GOT3 (cell line): ENCODE results near the gene SLC4A9.
A peak's percentile ranks its signal among the peaks of the same experiment; 100 is the strongest.
"Not testable (repeated sequence)": the region's sequence is repeated elsewhere in the genome, so short reads cannot be mapped to it uniquely, and the experiment has no call there.

Experiments
- DNase-seq: peaks from one replicate; lab custom pipeline; 2025; ENCODE audit warnings: mixed read lengths; lab: John Stamatoyannopoulos, UW

Gene SLC4A9

DNA sequence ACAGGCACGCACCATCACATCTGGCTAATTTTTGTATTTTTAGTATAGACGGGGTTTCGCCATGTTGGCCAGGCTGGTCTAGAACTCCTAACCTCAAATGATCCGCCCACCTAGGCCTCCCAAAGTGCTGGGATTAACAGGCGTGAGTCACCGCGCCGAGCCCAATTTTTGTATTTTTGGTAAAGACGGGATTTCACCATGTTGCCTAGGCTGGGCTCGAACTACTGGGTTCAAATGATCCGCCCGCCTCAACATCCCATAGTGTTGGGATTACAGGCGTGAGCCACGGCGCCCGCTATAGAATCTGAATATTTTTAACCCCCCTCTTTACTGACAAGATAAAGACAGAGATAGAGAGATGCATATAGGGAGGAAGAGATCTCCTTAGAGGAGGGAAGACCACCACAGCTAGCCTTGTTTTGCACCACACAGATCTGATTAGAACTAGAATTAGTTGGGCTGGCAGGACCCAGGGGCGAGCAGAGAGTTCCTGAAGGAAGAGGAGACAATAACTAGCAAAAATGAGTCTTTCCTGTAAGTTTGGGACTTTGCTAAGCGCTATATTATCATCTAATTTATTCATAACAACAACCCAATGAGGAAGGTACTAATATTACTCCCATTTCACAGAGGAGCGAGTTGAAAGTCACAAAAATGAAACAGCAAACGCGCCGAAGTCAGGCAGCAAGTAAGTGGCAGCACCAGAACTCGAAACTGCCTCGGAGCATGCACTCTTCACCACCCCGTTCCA, 40.2 kb downstream of the SLC4A9 start:
- DNase-seq: no peak

- DNase-seq: peak; percentile 91
These were observed 40.9 kb downstream of the SLC4A9 start for GRCh38 chr5:140400730-140401361.

DNA sequence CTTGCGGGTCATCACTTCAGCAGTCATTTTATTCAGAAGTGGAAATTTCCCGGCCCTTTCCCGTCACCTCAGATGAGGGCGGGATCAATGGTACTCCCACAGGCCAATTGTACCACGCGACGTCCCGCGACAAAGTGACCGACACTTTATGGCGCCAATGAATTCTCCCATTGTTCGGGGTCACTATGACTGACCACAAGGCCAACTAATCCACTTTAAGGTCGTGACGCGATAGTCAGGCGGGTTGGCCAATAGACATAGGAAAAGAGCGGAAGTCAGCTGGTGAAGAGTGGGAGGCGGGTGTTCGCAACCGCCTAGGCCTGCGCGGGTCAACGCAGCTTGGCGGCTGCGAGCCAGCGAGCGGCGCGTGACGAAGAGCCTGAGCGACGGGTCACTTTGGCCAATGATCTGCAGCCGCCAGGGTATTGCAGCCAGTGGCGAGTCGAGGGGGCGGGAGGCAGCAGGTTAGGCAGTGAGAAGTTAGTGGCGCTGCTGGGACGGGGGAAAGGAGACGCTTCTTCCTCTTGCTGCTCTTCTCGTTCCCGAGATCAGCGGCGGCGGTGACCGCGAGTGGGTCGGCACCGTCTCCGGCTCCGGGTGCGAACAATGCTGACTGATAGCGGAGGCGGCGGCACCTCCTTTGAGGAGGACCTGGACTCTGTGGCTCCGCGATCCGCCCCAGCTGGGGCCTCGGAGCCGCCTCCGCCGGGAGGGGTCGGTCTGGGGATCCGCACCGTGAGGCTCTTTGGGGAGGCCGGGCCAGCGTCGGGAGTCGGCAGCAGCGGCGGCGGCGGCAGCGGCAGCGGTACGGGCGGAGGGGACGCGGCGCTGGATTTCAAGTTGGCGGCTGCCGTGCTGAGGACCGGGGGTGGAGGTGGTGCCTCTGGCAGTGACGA, 41.6 kb downstream of the SLC4A9 start, which contains the start of gene ANKHD1:
Gene ANKHD1, plus strand, starts transcription at position 472 of the 896 bp plus-strand sequence. Its CDS starts 135 bp downstream, at position 607.
- peak; percentile 99 for DNase-seq

GRCh38 chr5:140402258-140403074, 42.5 kb downstream of the SLC4A9 start:
- no peak for DNase-seq

DNA sequence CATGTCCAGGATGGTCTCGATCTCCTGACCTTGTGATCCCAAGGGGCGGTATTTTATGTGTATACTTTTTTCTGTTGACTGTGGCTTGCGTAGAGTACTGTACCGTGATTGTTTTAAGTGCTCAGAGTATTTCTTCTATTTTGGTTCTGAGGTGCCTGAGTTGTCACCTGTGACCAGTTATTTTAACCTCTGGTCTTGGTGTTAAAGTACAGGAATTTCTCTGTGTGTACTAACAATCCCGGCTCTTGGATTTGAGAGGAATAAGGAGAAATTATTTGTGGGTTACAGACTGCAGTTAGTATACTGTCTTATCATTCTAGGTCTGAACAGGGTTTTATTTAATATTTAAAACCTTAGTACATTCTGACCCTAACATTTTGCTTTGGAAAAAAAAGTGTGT, 43.6 kb downstream of the SLC4A9 start:
- DNase-seq: no peak

GRCh38 chr5:140408750-140409241, 48.8 kb downstream of the SLC4A9 start:
- DNase-seq: no peak

DNA sequence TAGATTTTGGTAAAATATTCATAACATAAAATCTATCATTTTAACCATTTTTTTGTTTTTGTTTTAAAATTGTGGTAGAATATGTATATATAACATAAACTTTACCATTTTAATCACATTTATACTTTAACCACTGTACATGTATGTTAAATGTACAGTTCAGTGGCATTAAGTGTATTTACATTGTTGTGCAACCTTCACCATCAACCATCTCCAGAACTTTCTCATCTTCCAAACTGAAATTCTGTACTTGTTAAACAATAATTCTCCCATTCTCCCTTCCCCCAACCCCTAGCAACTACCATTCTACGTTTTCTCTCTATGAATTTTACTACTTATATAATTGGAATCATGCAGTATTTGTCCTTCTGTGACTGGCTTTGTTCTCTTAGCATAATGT, 53.2 kb downstream of the SLC4A9 start:
- DNase-seq: no peak

DNA sequence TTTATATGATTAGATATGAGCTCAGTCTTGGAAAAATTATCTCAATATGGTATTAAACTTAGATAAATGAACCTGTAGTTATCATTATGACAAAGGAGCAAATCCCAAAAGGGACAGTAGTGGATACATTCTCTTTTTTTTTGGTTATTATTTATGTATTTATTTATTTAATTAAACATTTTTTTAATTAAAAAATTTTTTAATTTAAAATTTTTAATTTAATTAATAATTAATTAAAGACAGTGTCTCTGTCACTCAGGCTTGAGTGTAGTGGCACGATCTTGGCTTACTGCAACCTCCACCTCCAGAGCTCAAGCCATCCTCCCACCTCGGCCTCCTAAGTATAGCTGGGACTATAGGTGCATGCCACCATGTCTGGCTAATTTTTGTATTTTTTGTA, 57.2 kb downstream of the SLC4A9 start:
- no peak for DNase-seq

- DNase-seq: no peak
These were observed 59.0 kb downstream of the SLC4A9 start for GRCh38 chr5:140418862-140419520.

DNA sequence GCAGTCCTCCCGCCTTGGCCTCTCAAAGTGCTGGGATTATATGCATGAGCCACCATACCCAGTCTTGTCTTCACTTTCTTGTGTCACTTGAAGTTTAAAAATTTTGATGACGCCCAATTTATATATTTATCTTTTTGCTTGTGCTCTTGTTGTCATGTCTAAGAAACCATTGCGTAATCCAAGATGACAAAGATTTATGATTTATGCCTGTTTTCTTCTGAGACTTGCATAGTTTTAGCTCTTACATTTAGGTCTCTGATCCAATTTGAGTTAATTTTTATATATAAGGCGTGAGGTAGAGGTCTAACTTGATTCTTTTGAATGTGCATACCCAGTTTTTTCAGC, 60.2 kb downstream of the SLC4A9 start:
- no peak for DNase-seq

DNA sequence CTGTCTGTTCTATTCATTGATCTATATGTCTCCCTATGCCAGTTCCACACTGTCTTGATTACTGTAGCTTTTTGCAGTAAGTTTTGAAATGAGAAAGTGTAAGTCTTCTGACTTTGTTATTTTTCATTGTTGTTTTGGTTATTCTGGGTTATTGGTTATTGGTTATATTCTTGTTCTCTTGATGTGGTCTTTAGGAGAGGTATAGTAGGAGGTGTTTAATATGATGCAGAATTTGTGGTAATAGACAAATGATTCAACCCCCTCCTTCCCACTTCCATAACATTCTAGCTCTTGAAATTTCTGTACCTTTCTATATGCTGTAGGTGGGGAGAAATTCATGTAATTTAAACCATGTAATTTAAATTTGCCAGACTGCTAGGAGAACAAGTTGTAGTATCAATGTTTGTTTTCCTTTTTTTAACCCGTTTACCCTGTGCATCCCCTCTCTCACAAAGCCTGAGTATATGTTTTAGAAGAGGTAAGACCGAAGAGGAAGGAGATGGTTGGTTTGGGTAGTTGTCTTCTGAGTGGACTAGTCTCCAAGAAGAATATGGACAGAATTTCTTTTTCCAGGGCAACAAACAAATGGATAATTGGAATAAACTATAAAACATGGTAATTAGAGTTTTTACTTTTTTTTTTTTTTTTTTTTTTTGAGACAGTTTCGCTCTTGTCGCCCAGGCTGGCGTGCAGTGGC, 60.8 kb downstream of the SLC4A9 start:
- DNase-seq: no peak

- not testable (repeated sequence) for DNase-seq
These were observed 61.4 kb downstream of the SLC4A9 start for GRCh38 chr5:140421375-140421774.

- no peak for DNase-seq
These were observed 63.6 kb downstream of the SLC4A9 start for GRCh38 chr5:140423609-140424008.

DNA sequence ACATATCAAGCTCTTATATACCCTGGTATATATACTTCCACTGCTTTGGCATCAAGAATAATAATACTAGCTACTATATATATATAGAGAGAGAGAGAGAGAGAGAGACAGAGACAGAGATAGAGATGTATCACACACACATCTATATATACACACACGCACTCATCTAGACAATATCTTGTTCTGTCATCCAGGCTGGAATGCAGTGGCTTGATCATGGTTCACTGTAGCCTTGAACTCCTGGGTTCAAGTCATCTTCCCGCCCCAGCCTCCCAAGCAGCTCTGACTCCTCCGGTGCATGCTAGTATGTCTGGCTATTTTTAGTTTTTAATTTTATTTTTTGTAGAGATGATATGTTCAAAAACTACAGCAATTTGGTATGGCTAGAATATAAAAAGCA, 64.1 kb downstream of the SLC4A9 start:
- DNase-seq: no peak
